Neural cell (in vitro differentiated cells): ENCODE results near the gene GABRA1.

Experiments
- EZH2 ChIP-seq: fragments of 200-600, 300-800 bp; shearing (Covaris generic), sonication (generic); IDR thresholded peaks from 2 replicates; pipeline ENCODE4 v1.6.1; 2014; ENCODE audit warnings: antibody characterized with exemption, low read length, borderline replicate concordance, mild to moderate bottlenecking; ENCODE audit not compliant: insufficient read depth, poor library complexity, severe bottlenecking
- TAF1 ChIP-seq: IDR thresholded peaks from 2 replicates; pipeline ENCODE4 v1.6.1; 2012; ENCODE audit warnings: low read depth
- TF ChIP-seq, protein P1 (sequence below): fragments of 450-650 bp; IDR thresholded peaks from 2 replicates; pipeline ENCODE4 v1.5.1; 2014; ENCODE audit warnings: antibody characterized with exemption, mild to moderate bottlenecking, moderate library complexity; ENCODE audit not compliant: poor library complexity, severe bottlenecking
- TF ChIP-seq, protein P2 (sequence below): IDR thresholded peaks from 2 replicates; pipeline ENCODE4 v1.6.1; 2012; ENCODE audit warnings: borderline replicate concordance

DNA sequence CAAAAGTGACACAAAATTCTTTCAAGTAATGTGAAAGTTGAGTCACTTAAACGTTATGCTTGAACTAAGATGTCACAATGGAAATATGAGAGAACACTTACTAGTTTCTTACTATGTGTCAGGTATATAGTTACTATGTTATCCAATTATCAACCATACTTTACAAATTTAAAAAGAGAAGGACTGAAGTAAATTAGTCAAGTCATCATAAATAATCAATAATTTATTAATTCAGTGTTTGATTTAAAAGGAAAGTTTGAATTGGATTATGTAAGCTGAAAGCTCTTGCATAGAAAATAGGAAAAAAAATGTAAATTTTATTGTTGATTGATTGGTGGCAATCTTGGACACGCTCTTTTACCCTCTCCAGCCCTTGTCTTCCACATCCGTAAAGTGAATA is 76.3 kb downstream of the GABRA1 start:
- TF ChIP-seq, protein P1, sequence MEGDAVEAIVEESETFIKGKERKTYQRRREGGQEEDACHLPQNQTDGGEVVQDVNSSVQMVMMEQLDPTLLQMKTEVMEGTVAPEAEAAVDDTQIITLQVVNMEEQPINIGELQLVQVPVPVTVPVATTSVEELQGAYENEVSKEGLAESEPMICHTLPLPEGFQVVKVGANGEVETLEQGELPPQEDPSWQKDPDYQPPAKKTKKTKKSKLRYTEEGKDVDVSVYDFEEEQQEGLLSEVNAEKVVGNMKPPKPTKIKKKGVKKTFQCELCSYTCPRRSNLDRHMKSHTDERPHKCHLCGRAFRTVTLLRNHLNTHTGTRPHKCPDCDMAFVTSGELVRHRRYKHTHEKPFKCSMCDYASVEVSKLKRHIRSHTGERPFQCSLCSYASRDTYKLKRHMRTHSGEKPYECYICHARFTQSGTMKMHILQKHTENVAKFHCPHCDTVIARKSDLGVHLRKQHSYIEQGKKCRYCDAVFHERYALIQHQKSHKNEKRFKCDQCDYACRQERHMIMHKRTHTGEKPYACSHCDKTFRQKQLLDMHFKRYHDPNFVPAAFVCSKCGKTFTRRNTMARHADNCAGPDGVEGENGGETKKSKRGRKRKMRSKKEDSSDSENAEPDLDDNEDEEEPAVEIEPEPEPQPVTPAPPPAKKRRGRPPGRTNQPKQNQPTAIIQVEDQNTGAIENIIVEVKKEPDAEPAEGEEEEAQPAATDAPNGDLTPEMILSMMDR, result no peak
- TF ChIP-seq EZH2 (no peak), TAF1 (no peak)
- TF ChIP-seq, protein P2, sequence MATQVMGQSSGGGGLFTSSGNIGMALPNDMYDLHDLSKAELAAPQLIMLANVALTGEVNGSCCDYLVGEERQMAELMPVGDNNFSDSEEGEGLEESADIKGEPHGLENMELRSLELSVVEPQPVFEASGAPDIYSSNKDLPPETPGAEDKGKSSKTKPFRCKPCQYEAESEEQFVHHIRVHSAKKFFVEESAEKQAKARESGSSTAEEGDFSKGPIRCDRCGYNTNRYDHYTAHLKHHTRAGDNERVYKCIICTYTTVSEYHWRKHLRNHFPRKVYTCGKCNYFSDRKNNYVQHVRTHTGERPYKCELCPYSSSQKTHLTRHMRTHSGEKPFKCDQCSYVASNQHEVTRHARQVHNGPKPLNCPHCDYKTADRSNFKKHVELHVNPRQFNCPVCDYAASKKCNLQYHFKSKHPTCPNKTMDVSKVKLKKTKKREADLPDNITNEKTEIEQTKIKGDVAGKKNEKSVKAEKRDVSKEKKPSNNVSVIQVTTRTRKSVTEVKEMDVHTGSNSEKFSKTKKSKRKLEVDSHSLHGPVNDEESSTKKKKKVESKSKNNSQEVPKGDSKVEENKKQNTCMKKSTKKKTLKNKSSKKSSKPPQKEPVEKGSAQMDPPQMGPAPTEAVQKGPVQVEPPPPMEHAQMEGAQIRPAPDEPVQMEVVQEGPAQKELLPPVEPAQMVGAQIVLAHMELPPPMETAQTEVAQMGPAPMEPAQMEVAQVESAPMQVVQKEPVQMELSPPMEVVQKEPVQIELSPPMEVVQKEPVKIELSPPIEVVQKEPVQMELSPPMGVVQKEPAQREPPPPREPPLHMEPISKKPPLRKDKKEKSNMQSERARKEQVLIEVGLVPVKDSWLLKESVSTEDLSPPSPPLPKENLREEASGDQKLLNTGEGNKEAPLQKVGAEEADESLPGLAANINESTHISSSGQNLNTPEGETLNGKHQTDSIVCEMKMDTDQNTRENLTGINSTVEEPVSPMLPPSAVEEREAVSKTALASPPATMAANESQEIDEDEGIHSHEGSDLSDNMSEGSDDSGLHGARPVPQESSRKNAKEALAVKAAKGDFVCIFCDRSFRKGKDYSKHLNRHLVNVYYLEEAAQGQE, result no peak
